ENCODE data around the gene LRRC18. TPM values are rescaled to one million over a fixed set of nuclear protein-coding genes. Genes with fewer than 3 reads are reported as not detected.

Gene LRRC18
- polyA plus RNA-seq, 1 of the 3 experiments (the other 2 are of a cell fraction) = not detected

- Histone ChIP-seq H3K9ac (no peak overlapping the region), H3K4me3 (ENCODE audit: low read depth in 2 of 2, low read length in 1 of 2) (no peak overlapping the region), H3K27me3 (ENCODE audit: insufficient read depth) (no peaks in the 10 kb centered on the region), H3K9me2 (no peaks in the 10 kb centered on the region), H3K9me3 (no peaks in the 10 kb centered on the region), H3K36me3 (replicated peaks in 1 of 2; ENCODE audit: control insufficient read depth in 1 of 2, insufficient read depth in 2 of 2, low read length in 1 of 2) (no peaks in the 10 kb centered on the region), H3K79me2 (ENCODE audit: insufficient read depth) (no peaks in the 10 kb centered on the region), H3F3A (replicated peaks; ENCODE audit: insufficient read depth) (no peaks in the 10 kb centered on the region), H3K27ac (ENCODE audit: low read depth in 2 of 2, low read length in 1 of 2) (no peak overlapping the region), H3K4me2 (no peak overlapping the region), H4K20me1 (ENCODE audit: insufficient read depth) (no peaks in the 10 kb centered on the region), H3K4me1 (ENCODE audit: control insufficient read depth in 1 of 2, insufficient read depth in 2 of 2, low read depth in 1 of 2, low read length in 1 of 2) (no peaks in the 10 kb centered on the region), H2AFZ (ENCODE audit: low read depth) (no peak overlapping the region)
- POLR2A ChIA-PET = no interaction called here
- CTCF ChIA-PET = no interaction called here
- DNase-seq = no peak
- TF ChIP-seq PBX3 (IDR thresholded peaks at IDR 0.05) = no peak
- TF ChIP-seq ZBTB33 (IDR thresholded peaks at IDR 0.05; ENCODE audit: borderline replicate concordance, low read depth) = no peak
- no peak for TF ChIP-seq POLR2AphosphoS5 (IDR thresholded peaks at IDR 0.05; ENCODE audit: low read depth, low read length)
- no peak for TF ChIP-seq USF1 (IDR thresholded peaks at IDR 0.05; ENCODE audit: borderline replicate concordance, low read depth)
- no peak for TF ChIP-seq REST (IDR thresholded peaks at IDR 0.05; ENCODE audit: low read depth, low read length)
- TF ChIP-seq MEF2A (IDR thresholded peaks at IDR 0.05; ENCODE audit: borderline replicate concordance, low read depth) = no peak
- no peak for TF ChIP-seq CHD2 (IDR thresholded peaks at IDR 0.05; ENCODE audit: low read length, partially characterized antibody)
- no peak for TF ChIP-seq FOSL2 (IDR thresholded peaks at IDR 0.05; ENCODE audit: borderline replicate concordance, low read depth)
- no peak for TF ChIP-seq RAD21 (IDR thresholded peaks at IDR 0.05; ENCODE audit: low read length)
- no peak for TF ChIP-seq MAX (IDR thresholded peaks at IDR 0.05; ENCODE audit: low read depth)
- TF ChIP-seq TEAD4 (IDR thresholded peaks at IDR 0.05; ENCODE audit: borderline replicate concordance, insufficient read depth) = no peak
- no peak for TF ChIP-seq RFX5 (IDR thresholded peaks at IDR 0.05; ENCODE audit: low read length)
- TF ChIP-seq ELF1 (IDR thresholded peaks at IDR 0.05) = no peak
- TF ChIP-seq TAF1 (IDR thresholded peaks at IDR 0.05; ENCODE audit: borderline replicate concordance, low read depth, low read length) = no peak
- no peak for TF ChIP-seq RCOR1 (IDR thresholded peaks at IDR 0.05; ENCODE audit: low read length)
- TF ChIP-seq SMC3 (IDR thresholded peaks at IDR 0.05; ENCODE audit: low read depth, low read length) = no peak
- no peak for TF ChIP-seq CTCF (IDR thresholded peaks at IDR 0.05)
- no peak for TF ChIP-seq FOXM1 (IDR thresholded peaks at IDR 0.05; ENCODE audit: low read depth)
- no peak for TF ChIP-seq NFIC (IDR thresholded peaks at IDR 0.05; ENCODE audit: borderline replicate concordance)
- no peak for TF ChIP-seq YY1 (IDR thresholded peaks at IDR 0.05; ENCODE audit: low read depth)
- WGBS (ENCODE audit: low lambda C conversion rate) = 30% methylated on average over 5 of the region's 8 CpGs
Observed at GRCh38 chr10:48899781-48900180, 39.9 kb downstream of the LRRC18 start.

Data from SK-N-SH (cell line).